Kidney epithelial cell (primary cell): Measurements from ENCODE around the gene OR1K1. TPM values are rescaled to one million over a fixed set of nuclear protein-coding genes. Genes with fewer than 3 reads are reported as not detected.

ENCODE experiments used
- DNase-seq: peaks from one replicate; pipeline ENCODE4 v3.0.0-alpha.2; 2010; ENCODE audit warnings: low read depth
- H3K27me3 ChIP-seq: 2 replicates; pipeline ENCODE4 v1.6.0; 2011; ENCODE audit warnings: low read length; ENCODE audit not compliant: control insufficient read depth, insufficient read depth
- H3K36me3 ChIP-seq: 2 replicates; pipeline ENCODE4 v1.5.1; 2011; ENCODE audit warnings: low read length; ENCODE audit not compliant: control insufficient read depth, insufficient read depth
- H3K4me3 ChIP-seq: 2 replicates; pipeline ENCODE4 v1.5.1; 2011; ENCODE audit warnings: low read depth, mild to moderate bottlenecking, control low read depth, low read length
- CTCF ChIP-seq: IDR thresholded peaks from 2 replicates; pipeline ENCODE4 v1.5.1; 2011; ENCODE audit warnings: mild to moderate bottlenecking, moderate library complexity, low read length, control low read depth, inconsistent platforms; ENCODE audit not compliant: insufficient read depth, poor library complexity, severe bottlenecking
- total RNA-seq: library from RNA; depleted of rRNA; stranded (reverse); fragments of >200 nt; gene quantifications from 2 replicates; pipeline ENCODE4 v1.2.3, GENCODE V29; 2015

Gene OR1K1
- total RNA-seq, 1 donor from 2014 or later: not detected

GRCh38 chr9:122848256-122848943 lies 48.5 kb downstream of the OR1K1 start:
- Histone ChIP-seq H3K36me3 (peaks cover 2% of the 10 kb centered on the region), H3K27me3 (no peaks in the 10 kb centered on the region), H3K4me3 (no peak overlapping the region)
- DNase-seq: no peak
- no peak for TF ChIP-seq CTCF

Other genes starting within 250 kb of the OR1K1 start
- not detected in 2 replicates for gene OR1N2, start 247.0 kb upstream of the OR1K1 start, total RNA-seq
- 0.67 TPM in 1 of 2 replicates, not detected in the other for gene OR1L8, start 216.7 kb upstream of the OR1K1 start, total RNA-seq
- gene OR1Q1, start 185.4 kb upstream of the OR1K1 start, total RNA-seq: not detected in 2 replicates
- gene OR1B1, start 142.5 kb upstream of the OR1K1 start, total RNA-seq: not detected in 2 replicates
- not detected in 2 replicates for gene OR1L1, start 138.4 kb upstream of the OR1K1 start, total RNA-seq
- gene OR1L3, start 125.0 kb upstream of the OR1K1 start, total RNA-seq: not detected in 2 replicates
- not detected in 2 replicates for gene OR1L4, start 76.1 kb upstream of the OR1K1 start, total RNA-seq
- not detected in 2 replicates for gene OR1L6, start 57.8 kb upstream of the OR1K1 start, total RNA-seq
- not detected in 2 replicates for gene OR5C1, start 11.2 kb upstream of the OR1K1 start, total RNA-seq
- 18.3 and 21.3 TPM in 2 replicates for gene PDCL, start 28.5 kb downstream of the OR1K1 start, total RNA-seq
- gene RC3H2, start 105.2 kb downstream of the OR1K1 start, total RNA-seq: 58.7 and 64.0 TPM in 2 replicates
- gene ZBTB6, start 113.2 kb downstream of the OR1K1 start, total RNA-seq: 12.8 and 13.1 TPM in 2 replicates
- gene ZBTB26, start 131.4 kb downstream of the OR1K1 start, total RNA-seq: 4.2 and 6.5 TPM in 2 replicates
- gene RABGAP1, start 140.9 kb downstream of the OR1K1 start, total RNA-seq: 19.1 and 27.4 TPM in 2 replicates
- gene GPR21, start 233.5 kb downstream of the OR1K1 start, total RNA-seq: 0.63 TPM in 1 of 2 replicates, not detected in the other